Measurements from ENCODE around the gene CCT7. TPM values are rescaled to one million over a fixed set of nuclear protein-coding genes. Genes with fewer than 3 reads are reported as not detected.

Gene CCT7
- total RNA-seq (195 and 197 TPM in 2 replicates), polyA plus RNA-seq (190 TPM in 2 replicates)

DNA sequence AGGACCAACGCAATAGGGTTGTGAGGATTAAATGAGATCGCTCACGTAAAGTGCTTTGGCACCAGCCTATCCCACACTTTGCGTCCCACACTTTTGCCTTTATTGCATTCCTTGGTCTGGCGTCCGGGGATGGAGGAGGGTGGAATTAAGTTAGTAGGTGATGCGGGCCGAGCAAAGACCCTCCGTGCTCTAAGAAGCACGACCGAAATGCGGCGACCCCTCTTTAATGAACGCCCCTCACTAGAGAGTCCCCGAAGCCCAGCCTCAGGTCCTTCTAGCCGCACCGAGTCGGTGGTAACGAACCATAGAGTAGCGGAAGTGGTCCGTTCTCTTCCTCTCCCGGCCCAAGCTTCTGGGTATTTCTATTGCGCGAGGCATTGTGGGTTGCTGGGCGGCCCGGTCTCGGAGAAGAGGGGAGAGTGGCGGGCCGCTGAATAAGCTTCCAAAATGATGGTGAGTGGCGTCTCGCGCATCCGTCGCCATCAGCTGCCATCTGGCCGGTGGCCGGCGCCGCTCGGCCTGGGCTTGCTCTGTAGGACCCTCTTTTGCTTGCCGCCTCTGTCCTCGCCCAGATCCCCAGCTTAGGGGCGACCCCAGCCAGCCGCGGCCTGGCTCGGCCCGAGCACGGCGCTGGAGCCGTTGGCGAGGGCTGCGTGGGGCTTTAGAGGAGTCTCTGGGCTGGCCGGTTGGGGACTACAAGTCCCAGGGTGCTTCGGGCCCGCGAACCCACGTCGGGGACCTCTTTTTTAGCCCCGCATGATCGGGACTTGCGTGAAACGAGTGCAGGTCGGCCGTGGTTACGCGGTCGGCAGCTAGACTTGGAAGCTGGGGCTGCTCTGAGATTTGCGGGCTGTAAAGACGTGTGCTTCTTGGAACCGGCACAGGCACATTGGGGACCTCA is at the start of gene CCT7:
CCT7 (plus strand) TSS at position 377 of the 901 bp plus-strand sequence; CDS start at position 448, 71 bp downstream.
- DNase-seq (ENCODE audit: low spot score), result peak; percentile 94
- Histone ChIP-seq H3K27me3 (no peaks in the 10 kb centered on the region), H3K4me3 (peak within 1 kb of the TSS; percentile 99), H3K9me3 (ENCODE audit: low read depth) (no peaks in the 10 kb centered on the region), H3K9me2 (replicated peaks; ENCODE audit: insufficient read depth) (no peaks in the 10 kb centered on the region), H2AFZ (peak within 1 kb of the TSS; percentile 99), H3K79me2 (peaks cover 49% of the 10 kb centered on the region), H3K4me2 (peak within 1 kb of the TSS; percentile 92), H4K20me1 (ENCODE audit: insufficient read depth, poor library complexity, severe bottlenecking) (peaks cover 46% of the 10 kb centered on the region), H3K36me3 (replicated peaks; ENCODE audit: insufficient read depth, low read depth) (no peaks in the 10 kb centered on the region), H3K4me1 (ENCODE audit: insufficient read depth) (peaks cover 6% of the 10 kb centered on the region), H3K27ac (peak within 1 kb of the TSS; percentile 99)
- TF ChIP-seq, protein P1, sequence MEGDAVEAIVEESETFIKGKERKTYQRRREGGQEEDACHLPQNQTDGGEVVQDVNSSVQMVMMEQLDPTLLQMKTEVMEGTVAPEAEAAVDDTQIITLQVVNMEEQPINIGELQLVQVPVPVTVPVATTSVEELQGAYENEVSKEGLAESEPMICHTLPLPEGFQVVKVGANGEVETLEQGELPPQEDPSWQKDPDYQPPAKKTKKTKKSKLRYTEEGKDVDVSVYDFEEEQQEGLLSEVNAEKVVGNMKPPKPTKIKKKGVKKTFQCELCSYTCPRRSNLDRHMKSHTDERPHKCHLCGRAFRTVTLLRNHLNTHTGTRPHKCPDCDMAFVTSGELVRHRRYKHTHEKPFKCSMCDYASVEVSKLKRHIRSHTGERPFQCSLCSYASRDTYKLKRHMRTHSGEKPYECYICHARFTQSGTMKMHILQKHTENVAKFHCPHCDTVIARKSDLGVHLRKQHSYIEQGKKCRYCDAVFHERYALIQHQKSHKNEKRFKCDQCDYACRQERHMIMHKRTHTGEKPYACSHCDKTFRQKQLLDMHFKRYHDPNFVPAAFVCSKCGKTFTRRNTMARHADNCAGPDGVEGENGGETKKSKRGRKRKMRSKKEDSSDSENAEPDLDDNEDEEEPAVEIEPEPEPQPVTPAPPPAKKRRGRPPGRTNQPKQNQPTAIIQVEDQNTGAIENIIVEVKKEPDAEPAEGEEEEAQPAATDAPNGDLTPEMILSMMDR (IDR thresholded peaks at IDR 0.05; ENCODE audit: poor library complexity), result no peak
- TF ChIP-seq EZH2phosphoT487 (IDR thresholded peaks at IDR 0.05; ENCODE audit: low read depth, severe bottlenecking, unreplicated experiment) (no peak), EZH2 (IDR thresholded peaks at IDR 0.05; ENCODE audit: borderline replicate concordance) (no peak)
- under 1% methylated on average over 69 of the region's 69 CpGs for WGBS (ENCODE audit: low lambda C conversion rate, missing lambda C conversion rate)

DNA sequence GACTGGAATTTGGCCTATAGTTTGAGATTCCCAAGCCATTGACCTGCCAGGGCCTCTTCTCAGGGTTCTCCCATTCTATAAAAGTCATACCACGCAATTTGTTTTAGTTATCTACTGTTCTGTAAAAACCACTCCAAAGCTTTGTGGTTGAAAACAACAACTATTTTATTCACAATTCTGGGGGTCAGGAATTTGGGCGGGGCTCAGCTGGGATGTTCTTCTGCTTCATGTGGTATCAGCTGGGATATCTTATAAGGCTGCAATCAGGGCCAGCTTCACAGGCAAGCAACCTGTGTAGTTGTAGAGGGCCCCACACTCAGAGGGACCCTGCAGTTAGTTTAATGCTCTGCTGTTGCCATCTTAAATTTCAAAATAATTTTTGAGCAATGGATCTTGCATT is 48.1 kb upstream of the CCT7 start:
- H3K36me3 ChIP-seq (replicated peaks; ENCODE audit: insufficient read depth, low read depth), result no peaks in the 10 kb centered on the region
- TF ChIP-seq EZH2phosphoT487 (IDR thresholded peaks at IDR 0.05; ENCODE audit: low read depth, severe bottlenecking, unreplicated experiment), result no peak
- no peak for TF ChIP-seq EZH2 (IDR thresholded peaks at IDR 0.05; ENCODE audit: borderline replicate concordance)
- TF ChIP-seq, protein P1 (IDR thresholded peaks at IDR 0.05; ENCODE audit: poor library complexity), result no peak
- no peak for DNase-seq (ENCODE audit: low spot score)
- no peaks in the 10 kb centered on the region for H3K9me3 ChIP-seq (ENCODE audit: low read depth)
- H3K27ac ChIP-seq, result no peak overlapping the region
- no peaks in the 10 kb centered on the region for H4K20me1 ChIP-seq (ENCODE audit: insufficient read depth, poor library complexity, severe bottlenecking)
- H3K79me2 ChIP-seq, result no peaks in the 10 kb centered on the region
- H3K4me3 ChIP-seq, result no peak overlapping the region
- H3K27me3 ChIP-seq, result peaks cover 3% of the 10 kb centered on the region
- WGBS (ENCODE audit: low lambda C conversion rate, missing lambda C conversion rate), result 88% methylated on average over 2 of the region's 2 CpGs
- H2AFZ ChIP-seq, result no peak overlapping the region
- no peaks in the 10 kb centered on the region for H3K9me2 ChIP-seq (replicated peaks; ENCODE audit: insufficient read depth)
- peaks cover 1% of the 10 kb centered on the region for H3K4me1 ChIP-seq (ENCODE audit: insufficient read depth)
- no peak overlapping the region for H3K4me2 ChIP-seq

- no peak overlapping the region for H3K4me2 ChIP-seq
- H3K9me3 ChIP-seq (ENCODE audit: low read depth), result no peaks in the 10 kb centered on the region
- no peak overlapping the region for H3K27ac ChIP-seq
- no peaks in the 10 kb centered on the region for H3K9me2 ChIP-seq (replicated peaks; ENCODE audit: insufficient read depth)
- TF ChIP-seq EZH2 (IDR thresholded peaks at IDR 0.05; ENCODE audit: borderline replicate concordance), result no peak
- TF ChIP-seq, protein P1 (IDR thresholded peaks at IDR 0.05; ENCODE audit: poor library complexity), result no peak
- no peak for TF ChIP-seq EZH2phosphoT487 (IDR thresholded peaks at IDR 0.05; ENCODE audit: low read depth, severe bottlenecking, unreplicated experiment)
- WGBS (ENCODE audit: low lambda C conversion rate, missing lambda C conversion rate), result 49% methylated on average over 2 of the region's 2 CpGs
- H4K20me1 ChIP-seq (ENCODE audit: insufficient read depth, poor library complexity, severe bottlenecking), result no peaks in the 10 kb centered on the region
- peaks cover 3% of the 10 kb centered on the region for H3K27me3 ChIP-seq
- no peak overlapping the region for H3K4me3 ChIP-seq
- no peak for DNase-seq (ENCODE audit: low spot score)
- no peak overlapping the region for H2AFZ ChIP-seq
- H3K36me3 ChIP-seq (replicated peaks; ENCODE audit: insufficient read depth, low read depth), result no peaks in the 10 kb centered on the region
- H3K79me2 ChIP-seq, result no peaks in the 10 kb centered on the region
- peaks cover 8% of the 10 kb centered on the region for H3K4me1 ChIP-seq (ENCODE audit: insufficient read depth)
Observed at GRCh38 chr2:73187549-73187948, 46.6 kb upstream of the CCT7 start.

Data from hepatocyte (in vitro differentiated cells).